Left renal pelvis (tissue), 4 donors: ENCODE data around the gene RAB28. TPM values are rescaled to one million over a fixed set of nuclear protein-coding genes. Genes with fewer than 3 reads are reported as not detected.

Source experiments
- DNase-seq, 4 donors: peaks; one replicate each; pipeline ENCODE4 v3.0.0-alpha.2; 2013; ENCODE audit warnings: low read depth in 4 of 4, low spot score in 3 of 4
- polyA plus RNA-seq, 4 donors: library from polyadenylated mRNA; unstranded; fragments of 120-200 nt; gene quantifications; one replicate each; pipeline ENCODE4 v1.2.1, GENCODE V29; 2013; ENCODE audit not compliant: insufficient read length in 4 of 4

RAB28 gene
- polyA plus RNA-seq, 4 donors = 29.6 to 40.0 (median 34.8) TPM

GRCh38 chr4:13514722-13515121 is 30.6 kb upstream of the RAB28 start:
- no peak for DNase-seq

GRCh38 chr4:13511101-13511500 is 27.0 kb upstream of the RAB28 start:
- no peak for DNase-seq

- no peak for DNase-seq
Observed at GRCh38 chr4:13509442-13509841, 25.3 kb upstream of the RAB28 start.

- no peak for DNase-seq
Observed at GRCh38 chr4:13504374-13504773, 20.2 kb upstream of the RAB28 start.

- no peak for DNase-seq
Observed at GRCh38 chr4:13498469-13498868, 14.3 kb upstream of the RAB28 start.

- no peak for DNase-seq
Observed at GRCh38 chr4:13496605-13497004, 12.5 kb upstream of the RAB28 start.

- DNase-seq = no peak
Observed at GRCh38 chr4:13495753-13496152, 11.6 kb upstream of the RAB28 start.

GRCh38 chr4:13493793-13494192 is 9.7 kb upstream of the RAB28 start:
- DNase-seq = no peak

- no peak for DNase-seq
Observed at GRCh38 chr4:13492747-13493146, 8.6 kb upstream of the RAB28 start.

GRCh38 chr4:13484749-13485221 is 645 bp upstream of the RAB28 start:
- no peak for DNase-seq

- peak; percentile 36 to 52 (median 42) for DNase-seq
Observed at GRCh38 chr4:13483768-13484121, 395 bp downstream of the RAB28 start.

GRCh38 chr4:13483136-13483767 is 888 bp downstream of the RAB28 start:
- DNase-seq = no peak

- no peak for DNase-seq
Observed at GRCh38 chr4:13481569-13481968, 2.6 kb downstream of the RAB28 start.

GRCh38 chr4:13478707-13479106 is 5.4 kb downstream of the RAB28 start:
- DNase-seq = no peak

- DNase-seq = no peak
Observed at GRCh38 chr4:13478131-13478530, 6.0 kb downstream of the RAB28 start.

- no peak for DNase-seq
Observed at GRCh38 chr4:13476915-13477314, 7.2 kb downstream of the RAB28 start.

- no peak for DNase-seq
Observed at GRCh38 chr4:13476152-13476551, 8.0 kb downstream of the RAB28 start.

GRCh38 chr4:13471400-13471799 is 12.7 kb downstream of the RAB28 start:
- DNase-seq = no peak

- no peak for DNase-seq
Observed at GRCh38 chr4:13470379-13470778, 13.8 kb downstream of the RAB28 start.

- no peak for DNase-seq
Observed at GRCh38 chr4:13464973-13465372, 19.2 kb downstream of the RAB28 start.

- DNase-seq = no peak
Observed at GRCh38 chr4:13464543-13464942, 19.6 kb downstream of the RAB28 start.

- peak in 1 of 4 donors; percentile 6 for DNase-seq
Observed at GRCh38 chr4:13461191-13461905, 22.8 kb downstream of the RAB28 start.
